Activated naive CD4-positive, alpha-beta T cell treated with Interleukin-2 at 50 U/mL for 16 hours (primary cell): Measurements from ENCODE around the gene C22orf42.

Experiments
- DNase-seq: peaks from one replicate; pipeline ENCODE4 v3.0.0-alpha.2; 2020

Gene C22orf42

DNA sequence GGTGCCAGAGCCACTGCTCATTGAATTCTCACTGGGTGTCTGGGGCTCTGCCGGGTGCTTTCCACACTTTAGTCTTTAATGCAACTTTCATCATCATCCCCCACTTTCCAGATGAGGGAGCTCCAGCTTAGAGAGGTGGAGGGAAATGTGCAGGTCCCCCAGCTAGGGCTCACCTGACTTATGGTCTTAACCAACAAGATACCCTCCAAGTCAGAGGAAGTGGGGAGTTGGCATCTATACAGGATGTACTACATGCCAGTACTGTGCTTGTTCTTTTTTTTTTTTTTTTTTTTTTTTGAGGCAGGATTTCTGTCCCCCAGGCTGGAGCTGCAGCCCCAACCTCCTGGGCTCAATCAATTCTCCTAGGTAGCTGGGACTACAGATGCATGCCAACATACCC, 26.3 kb downstream of the C22orf42 start:
- DNase-seq, result no peak

DNA sequence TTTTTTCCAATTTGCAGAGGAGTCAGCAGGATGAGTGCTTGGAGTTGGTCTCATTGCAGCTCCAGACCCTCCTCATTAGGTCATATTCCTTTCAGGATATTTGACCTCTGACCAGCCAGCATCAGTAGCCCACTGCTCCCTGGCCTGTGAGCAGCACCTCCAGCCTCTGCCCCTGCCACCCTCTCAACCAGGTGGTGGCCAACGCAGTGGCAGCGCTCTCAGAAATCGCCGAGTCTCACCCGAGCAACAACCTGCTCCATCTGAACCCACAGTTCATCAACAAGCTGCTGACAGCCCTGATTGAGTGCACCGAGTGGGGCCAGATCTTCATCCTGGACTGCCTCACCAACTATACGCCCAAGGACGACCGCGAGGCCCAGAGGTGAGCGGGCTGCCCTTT, 27.0 kb downstream of the C22orf42 start:
- no peak for DNase-seq

DNA sequence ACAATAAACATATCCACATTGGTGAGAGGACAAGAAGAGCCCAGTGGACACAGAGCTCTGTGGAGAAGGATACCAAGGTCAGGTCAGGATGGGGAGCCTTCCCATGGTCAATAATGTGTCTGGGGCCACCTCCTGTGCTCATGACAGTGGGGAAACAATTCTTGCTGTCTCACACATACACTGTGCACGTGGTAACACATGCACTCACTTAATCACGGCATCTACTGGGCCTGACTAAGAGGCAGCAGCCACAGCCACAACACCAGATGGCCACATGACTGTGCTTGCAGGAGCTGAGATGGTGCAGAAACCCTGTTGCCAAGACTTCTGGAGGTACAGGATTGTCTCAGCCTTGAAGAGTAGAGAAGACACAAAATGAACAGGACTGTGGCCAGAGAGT, 28.6 kb downstream of the C22orf42 start:
- no peak for DNase-seq

DNA sequence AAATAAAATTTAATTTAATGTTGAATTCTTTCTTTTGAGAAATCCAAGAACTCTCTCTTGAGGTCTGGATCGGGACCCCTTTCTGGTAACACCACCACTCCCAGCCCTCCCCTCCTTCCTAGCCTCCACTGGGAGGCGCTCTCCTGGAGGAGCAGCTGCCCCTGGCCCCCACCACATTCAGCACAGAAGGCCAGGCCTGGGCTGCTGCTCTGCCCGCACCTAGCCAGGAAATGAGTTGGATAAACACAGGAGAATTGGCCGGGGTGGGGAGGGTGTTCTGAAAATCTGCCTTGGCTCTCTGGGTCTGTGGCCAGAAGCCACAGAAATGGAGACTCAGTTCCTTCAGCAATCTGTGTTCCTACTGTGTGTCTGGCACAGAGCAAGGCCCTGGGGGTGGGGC, 31.2 kb downstream of the C22orf42 start:
- no peak for DNase-seq

DNA sequence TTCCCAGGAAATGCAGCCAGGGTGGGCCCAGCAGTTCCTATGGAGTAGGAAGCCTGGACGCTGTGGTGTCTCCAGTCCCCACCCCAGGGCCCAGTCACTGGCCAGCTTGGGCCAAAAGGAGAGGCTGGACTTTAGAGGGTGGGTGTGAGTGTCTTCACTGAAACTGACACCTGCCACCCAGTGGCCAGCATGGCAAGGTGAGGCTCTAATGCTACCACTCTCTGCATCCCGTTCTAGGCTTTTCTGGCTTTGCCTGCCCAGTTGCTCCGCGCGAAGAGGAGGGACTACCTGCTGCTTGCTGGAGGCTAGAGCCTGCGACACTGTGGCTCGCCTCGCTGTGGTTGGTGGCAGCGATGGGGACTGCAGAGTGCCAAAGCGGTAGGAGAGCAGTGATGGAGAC, 35.4 kb downstream of the C22orf42 start:
- no peak for DNase-seq

DNA sequence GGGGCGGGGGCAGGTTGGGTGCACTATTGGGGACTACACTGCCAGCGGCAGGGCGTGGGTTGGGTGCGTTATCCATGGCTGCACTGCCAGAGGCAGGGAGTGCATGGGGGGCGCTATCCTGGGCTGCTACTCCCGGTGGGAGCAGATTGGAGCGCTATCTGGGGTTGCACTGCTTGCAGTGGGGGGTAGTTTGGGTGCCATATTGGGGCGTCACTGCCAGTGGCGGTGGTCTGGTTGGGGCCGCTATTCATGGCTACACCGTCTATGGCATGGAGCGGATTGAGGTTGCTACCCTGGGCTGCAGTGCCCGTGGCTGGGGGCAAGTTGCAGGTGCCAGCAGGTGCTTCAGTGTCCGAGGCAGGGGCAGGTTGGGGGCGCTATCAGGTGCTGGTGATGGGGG, 36.2 kb downstream of the C22orf42 start:
- no peak for DNase-seq

DNA sequence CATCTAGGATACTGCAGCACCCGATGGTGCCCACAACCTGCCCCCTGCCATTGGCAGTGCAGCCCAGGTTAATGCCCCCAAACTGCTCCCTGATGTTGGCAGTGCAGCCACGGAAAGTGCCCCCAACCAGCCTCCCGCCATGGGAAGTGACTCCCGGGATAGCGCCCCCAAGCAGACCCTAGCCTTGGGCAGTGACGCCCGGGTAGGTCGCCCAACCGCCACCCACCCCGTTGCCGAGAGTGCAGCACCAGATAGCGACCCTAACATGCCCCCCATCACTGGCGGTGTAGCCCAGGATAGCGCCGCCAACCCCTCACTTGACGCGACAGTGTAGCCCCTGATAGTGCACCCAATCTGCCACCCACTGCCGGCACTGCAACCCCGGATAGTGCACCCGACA, 38.5 kb downstream of the C22orf42 start:
- no peak for DNase-seq

DNA sequence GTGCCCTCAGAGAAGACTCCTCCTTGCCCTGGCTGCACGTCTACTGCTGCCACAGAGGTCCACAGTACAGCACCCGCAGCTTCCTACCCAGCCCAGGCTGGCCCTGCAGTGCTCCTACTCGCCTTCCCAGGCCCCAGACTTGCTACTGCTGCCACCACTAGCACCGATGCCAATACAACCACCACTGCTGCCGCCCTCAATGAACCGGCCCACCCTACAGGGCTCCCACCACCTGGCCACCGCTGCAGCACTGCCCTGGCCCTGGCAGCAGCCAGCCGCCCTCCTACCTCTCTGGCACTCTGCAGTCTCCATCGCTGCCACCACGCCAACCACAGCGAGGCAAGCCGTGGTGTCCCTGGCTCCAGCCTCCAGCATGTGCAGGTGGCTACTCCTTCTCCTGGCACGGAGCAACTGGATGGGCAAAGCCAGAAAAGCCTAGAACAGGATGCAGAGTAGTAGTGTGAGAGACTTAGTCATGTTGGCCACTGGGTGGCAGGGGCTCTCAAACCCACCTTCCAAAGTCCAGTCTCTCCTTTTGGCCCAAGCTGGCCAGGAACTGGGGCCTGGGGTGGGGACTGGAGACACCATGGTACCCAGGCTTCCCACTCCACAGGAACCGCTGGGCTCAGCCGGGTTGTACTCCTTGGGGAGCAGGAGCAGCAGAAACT, 39.4 kb downstream of the C22orf42 start:
- no peak for DNase-seq

DNA sequence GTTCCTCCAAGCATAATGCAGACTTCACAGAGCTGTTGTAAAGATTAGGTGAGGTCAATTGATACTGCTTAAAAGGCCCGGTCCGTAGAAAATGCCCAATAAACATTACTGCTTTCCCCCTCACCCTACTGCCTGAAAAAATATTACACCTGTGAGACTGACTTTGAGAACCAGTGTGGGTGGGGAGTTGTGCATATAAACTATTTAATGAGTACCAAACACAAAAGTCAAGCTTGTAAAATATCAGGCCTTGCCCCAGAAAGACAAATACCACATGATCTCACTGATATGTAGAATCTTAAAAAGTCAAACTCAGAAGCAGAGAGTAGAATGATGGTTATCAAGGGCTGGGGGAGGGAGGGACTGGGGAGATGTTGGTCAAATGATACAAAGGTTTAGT, 46.7 kb downstream of the C22orf42 start:
- DNase-seq, result no peak

DNA sequence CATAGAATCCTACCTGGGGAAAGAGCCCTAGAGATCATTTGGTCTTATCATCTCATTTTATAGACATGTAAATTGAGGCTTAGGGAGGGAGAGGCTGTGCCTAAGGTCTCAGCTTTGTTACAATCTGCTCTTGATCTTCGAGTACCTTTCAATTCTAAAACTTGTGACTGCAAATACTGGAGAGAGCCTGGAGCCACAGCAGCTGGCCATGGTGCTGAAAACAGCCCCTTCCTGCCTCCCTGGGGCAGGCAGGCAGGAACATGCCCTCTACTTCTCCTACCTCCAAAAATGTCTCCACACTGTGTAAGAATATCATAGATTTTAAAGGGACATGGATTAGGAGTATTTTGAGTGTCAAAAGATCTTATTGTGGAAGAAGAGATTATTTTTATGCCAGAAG, 52.2 kb downstream of the C22orf42 start:
- peak; percentile 11 for DNase-seq

DNA sequence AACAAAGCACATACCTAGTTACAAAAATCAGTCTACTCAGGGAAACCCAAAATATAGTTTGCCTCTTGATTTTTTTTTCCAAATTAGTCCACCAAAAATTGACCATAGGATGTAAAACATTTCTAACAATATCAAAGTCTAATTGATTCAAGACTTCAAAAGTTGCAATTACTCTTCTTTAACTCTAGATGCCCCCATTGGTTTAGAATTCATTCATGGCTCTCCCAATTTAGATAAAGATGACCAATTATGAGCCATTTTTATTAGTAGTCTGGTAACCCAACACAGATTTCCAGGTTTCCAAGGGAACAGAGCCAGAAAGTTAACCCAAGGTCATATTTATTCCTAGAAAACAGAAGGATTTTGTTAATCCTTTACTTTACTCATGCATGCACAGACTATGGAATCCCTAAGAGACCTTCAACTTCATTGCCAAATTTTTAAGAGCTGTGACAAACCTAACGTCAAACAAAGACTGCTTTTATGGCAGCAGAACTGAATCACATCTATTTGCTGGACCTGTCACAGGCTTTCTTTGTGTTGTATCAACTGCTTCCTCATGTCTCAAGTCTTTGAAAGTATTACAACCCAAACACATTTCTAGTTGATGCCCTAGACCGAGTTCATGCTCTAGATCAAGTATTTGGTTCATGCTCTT, 55.3 kb downstream of the C22orf42 start:
- no peak for DNase-seq

DNA sequence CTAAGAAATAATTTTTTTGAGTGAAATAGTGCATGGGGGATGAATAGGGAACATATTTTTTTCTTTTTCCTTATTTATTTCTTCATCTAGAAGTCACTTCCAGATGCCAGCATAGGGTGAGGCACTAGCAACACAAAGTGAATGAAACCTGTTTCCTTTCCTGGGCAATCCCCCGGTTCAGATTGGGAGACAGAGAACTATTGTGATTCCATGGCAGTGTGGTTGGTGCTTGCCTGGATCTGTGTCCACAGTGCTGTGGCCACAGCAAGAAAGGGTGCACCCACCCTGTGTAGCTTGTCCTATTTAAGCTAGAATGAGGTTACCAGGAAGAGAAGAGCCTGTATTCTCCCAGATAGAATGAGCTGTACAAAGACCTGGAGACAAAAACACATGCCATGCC, 58.4 kb downstream of the C22orf42 start:
- no peak for DNase-seq
